Transverse colon (tissue), 4 donors: Measurements from ENCODE around the gene TNRC6C. TPM values are rescaled to one million over a fixed set of nuclear protein-coding genes. Genes with fewer than 3 reads are reported as not detected.

Source experiments
- DNase-seq: peaks from one replicate; pipeline ENCODE4 v3.0.0-alpha.2; 2019
- H3K27ac ChIP-seq, 4 donors: fragments of 200-600 bp; sonication (generic); 2 replicates each; pipeline ENCODE4 v1.5.1; 2016 to 2018; ENCODE audit warnings: inconsistent platforms in 4 of 4
- H3K27me3 ChIP-seq: fragments of 200-600 bp; sonication (generic); 2 replicates; pipeline ENCODE4 v1.5.1; 2017; ENCODE audit warnings: inconsistent platforms
- H3K36me3 ChIP-seq, 4 donors: fragments of 200-600 bp; sonication (generic); 2 replicates each; pipeline ENCODE4 v1.5.1; 2017 to 2019; ENCODE audit warnings: inconsistent platforms in 4 of 4
- H3K4me1 ChIP-seq, 4 donors: fragments of 200-600 bp; sonication (generic); 2 replicates each; pipeline ENCODE4 v1.5.1; 2017 to 2020; ENCODE audit warnings: inconsistent platforms in 4 of 4
- H3K4me3 ChIP-seq, 4 donors: fragments of 200-600 bp; sonication (generic); 1 replicate in 1 of 4; 2 replicates in 3 of 4; pipeline versions ENCODE4 v1.5.1 to v1.6.1; 2017 to 2019; ENCODE audit warnings: inconsistent platforms in 4 of 4
- H3K9me3 ChIP-seq, 2 donors: fragments of 200-600 bp; sonication (generic); 2 replicates each; pipeline ENCODE4 v1.5.1; 2017 to 2019; ENCODE audit warnings: inconsistent platforms in 2 of 2
- CTCF ChIP-seq, 5 experiments: fragments of 200-600 bp in 3 of 5; fragments of 450-650 bp in 2 of 5; sonication (generic) in 3 of 5; IDR thresholded peaks; 1 replicate in 2 of 5; 2 replicates in 3 of 5; pipeline ENCODE4 v1.5.1; 2016 to 2017; ENCODE audit warnings: antibody characterized with exemption in 5 of 5, inconsistent platforms in 3 of 5, mild to moderate bottlenecking in 2 of 5, moderate library complexity in 1 of 5
- EP300 ChIP-seq: sonication (generic); formaldehyde crosslinking; IDR thresholded peaks from one replicate; pipeline ENCODE4 v1.6.1; 2017; ENCODE audit warnings: antibody characterized with exemption, low read depth
- POLR2A ChIP-seq: fragments of 450-650 bp; IDR thresholded peaks from one replicate; pipeline ENCODE4 v1.6.1; 2016; ENCODE audit warnings: antibody characterized with exemption, mild to moderate bottlenecking, moderate library complexity
- POLR2AphosphoS5 ChIP-seq, 3 donors: sonication (generic); formaldehyde crosslinking; IDR thresholded peaks; one replicate each; pipeline ENCODE4 v1.6.1; 2016; ENCODE audit warnings: antibody characterized with exemption in 3 of 3
- WGBS, 2 donors: methylation state at CpG; one replicate each; pipeline ENCODE4 v1.1.5; 2018; ENCODE audit warnings: low coverage in 1 of 2; 5-methylcytosine and 5-hydroxymethylcytosine counted together
- in situ Hi-C, 4 donors: fragments of 200-750 bp; cut with MboI; loops; one replicate each; pipeline versions ENCODE4 v1.15.0 to v1.15.1; 2017; ENCODE audit warnings: low sequenced_read_pairs in 3 of 4, low pct_ligation_motif_present in 1 of 4, low pct_unique_long_range_greater_than_20kb in 1 of 4
- intact Hi-C: fragments of 100-400 bp; cut with DNase I; formaldehyde crosslinking; loops from one replicate; pipeline ENCODE4 v1.15.1; 2023; ENCODE audit warnings: low total_unique reads
- total RNA-seq, 4 donors: library from RNA; depleted of rRNA; stranded (reverse); fragments of >200 nt; gene quantifications; one replicate each; pipeline ENCODE4 v1.1.0, GENCODE V29; 2016

The TNRC6C gene
- total RNA-seq, 4 donors from 2014 or later: 7.5 to 16.9 (median 9.9) TPM

GRCh38 chr17:78092794-78093324 lies 134.4 kb downstream of the TNRC6C start:
- WGBS, 2 donors: 88 to 92% methylated on average over 4 to 6 of the region's 6 CpGs
- in situ Hi-C loops (loop anchor here in 1 of 4 donors (25.0 kb wide), 1 partner anchor 344 kb away; no protein-coding TSS in a partner anchor), intact Hi-C loops (no loop called here)
- no peaks in the 10 kb centered on the region for H3K9me3 ChIP-seq
- no peak for TF ChIP-seq CTCF (IDR thresholded peaks at IDR 0.05)
- no peak for TF ChIP-seq POLR2A
- TF ChIP-seq EP300: no peak
- no peak for TF ChIP-seq POLR2AphosphoS5 (IDR thresholded peaks at IDR 0.05)
- no peaks in the 10 kb centered on the region for H3K4me1 ChIP-seq
- H3K4me3 ChIP-seq: no peak overlapping the region
- no peak overlapping the region for H3K27ac ChIP-seq
- no peak for DNase-seq
- no peaks in the 10 kb centered on the region for H3K27me3 ChIP-seq
- peaks cover 0 to 37% (median 16%) of the 10 kb centered on the region in 4 donors for H3K36me3 ChIP-seq

DNA sequence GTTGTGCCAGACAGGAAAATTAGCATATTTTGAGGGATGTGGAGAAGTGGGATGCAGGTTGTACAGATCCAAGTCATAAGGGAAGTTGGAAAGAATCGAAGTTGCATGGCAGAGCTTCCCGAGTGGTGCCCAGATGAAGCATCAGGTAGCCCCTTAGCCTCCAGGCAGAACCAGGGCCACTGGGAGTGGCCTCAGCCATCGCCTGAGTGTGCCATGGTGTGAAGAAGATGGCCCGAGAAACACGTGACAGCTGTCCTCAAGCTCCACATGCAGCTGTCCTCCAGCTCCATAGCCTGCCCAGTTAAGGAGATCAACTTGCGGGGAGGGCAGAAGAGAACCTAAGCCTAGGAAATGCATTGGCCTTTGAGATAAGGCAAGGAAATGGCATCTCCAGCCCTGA lies 136.5 kb downstream of the TNRC6C start:
- TF ChIP-seq POLR2AphosphoS5 (IDR thresholded peaks at IDR 0.05) (no peak), POLR2A (no peak), EP300 (no peak), CTCF (IDR thresholded peaks at IDR 0.05) (no peak)
- Histone ChIP-seq H3K36me3 (peaks cover 0 to 47% (median 23%) of the 10 kb centered on the region in 4 donors), H3K27me3 (no peaks in the 10 kb centered on the region), H3K27ac (no peak overlapping the region), H3K9me3 (no peaks in the 10 kb centered on the region), H3K4me1 (no peaks in the 10 kb centered on the region), H3K4me3 (no peak overlapping the region)
- in situ Hi-C loops: loop anchor here in 1 of 4 donors (25.0 kb wide), 1 partner anchor 342 kb away; no protein-coding TSS in a partner anchor
- 92% methylated on average over 6 of the region's 6 CpGs; no CpG with 5 or more reads in 1 of the 2 donors for WGBS, 2 donors
- intact Hi-C loops: no loop called here
- no peak for DNase-seq

GRCh38 chr17:78096093-78096492 lies 137.6 kb downstream of the TNRC6C start:
- no peak for DNase-seq
- no peak overlapping the region for H3K27ac ChIP-seq

DNA sequence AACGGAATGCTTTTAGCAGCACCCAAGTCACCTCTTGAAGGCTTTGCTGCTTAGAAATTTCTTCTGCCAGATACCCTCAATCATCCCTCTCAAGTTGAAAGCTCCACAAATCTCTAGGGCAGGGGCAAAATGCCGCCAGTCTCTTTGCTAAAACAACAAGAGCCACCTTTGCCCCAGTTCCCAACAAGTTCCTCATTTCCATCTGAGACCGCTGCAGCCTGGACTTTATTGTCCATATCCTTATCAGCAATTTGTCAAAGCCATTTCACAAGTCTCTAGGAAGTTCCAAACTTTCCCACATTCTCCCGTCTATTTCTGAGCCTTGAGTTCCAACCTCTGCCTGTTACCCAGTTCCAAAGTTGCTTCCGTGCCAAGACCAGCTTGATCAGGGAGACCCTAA lies 142.6 kb downstream of the TNRC6C start:
- H3K36me3 ChIP-seq: peaks cover 0 to 41% (median 12%) of the 10 kb centered on the region in 4 donors
- no peaks in the 10 kb centered on the region for H3K27me3 ChIP-seq
- H3K9me3 ChIP-seq: no peaks in the 10 kb centered on the region
- H3K4me3 ChIP-seq: no peak overlapping the region
- TF ChIP-seq CTCF (IDR thresholded peaks at IDR 0.05): no peak
- TF ChIP-seq POLR2A: no peak
- TF ChIP-seq EP300: no peak
- no peak for TF ChIP-seq POLR2AphosphoS5 (IDR thresholded peaks at IDR 0.05)
- no peak overlapping the region for H3K27ac ChIP-seq
- in situ Hi-C loops (loop anchor here in 1 of 4 donors (10.0 kb wide), 1 partner anchor 144 kb away; no protein-coding TSS in a partner anchor), intact Hi-C loops (no loop called here)
- no peaks in the 10 kb centered on the region for H3K4me1 ChIP-seq
- DNase-seq: no peak
- 60 to 72% methylated on average over 1 to 5 of the region's 5 CpGs for WGBS, 2 donors

More at GRCh38 chr17:78096093-78096492, 137.6 kb downstream of the TNRC6C start:
- intact Hi-C loops: no loop called here
- no peaks in the 10 kb centered on the region for H3K27me3 ChIP-seq
- H3K36me3 ChIP-seq: peaks cover 0 to 51% (median 21%) of the 10 kb centered on the region in 4 donors
- TF ChIP-seq POLR2A (no peak), POLR2AphosphoS5 (IDR thresholded peaks at IDR 0.05) (no peak), CTCF (IDR thresholded peaks at IDR 0.05) (no peak), EP300 (no peak)
- no peaks in the 10 kb centered on the region for H3K9me3 ChIP-seq
- H3K4me1 ChIP-seq: no peaks in the 10 kb centered on the region
- WGBS, 2 donors: 89 to 93% methylated on average over 3 to 9 of the region's 9 CpGs
- in situ Hi-C loops: loop anchor here in 1 of 4 donors (25.0 kb wide), 1 partner anchor 341 kb away; no protein-coding TSS in a partner anchor
- H3K4me3 ChIP-seq: no peak overlapping the region
